Gastrocnemius medialis (tissue), 4 donors: Measurements from ENCODE around the gene TEP1. TPM values are rescaled to one million over a fixed set of nuclear protein-coding genes. Genes with fewer than 3 reads are reported as not detected.

Experiments
- ATAC-seq, 2 donors: fragments of 150-250 bp; one replicate each; pipeline ENCODE4 v1.9.1; 2016
- DNase-seq, 2 donors: peaks; one replicate each; pipeline ENCODE4 v3.0.0-alpha.2; 2019
- H3K27ac ChIP-seq, 4 donors: fragments of 200-600 bp; sonication (generic); 1 replicate in 1 of 4; 2 replicates in 3 of 4; pipeline ENCODE4 v1.5.1; 2016 to 2018; ENCODE audit warnings: mild to moderate bottlenecking in 2 of 4, moderate library complexity in 1 of 4
- H3K27me3 ChIP-seq, 3 donors: fragments of 200-600 bp; sonication (generic) in 2 of 3; 1 replicate in 1 of 3; 2 replicates in 2 of 3; pipeline versions ENCODE4 v1.5.1 to v1.6.0; 2016 to 2019; ENCODE audit warnings: mild to moderate bottlenecking in 1 of 3, moderate library complexity in 1 of 3
- H3K36me3 ChIP-seq, 2 donors: fragments of 200-600 bp; sonication (generic) in 1 of 2; one replicate each; pipeline ENCODE4 v1.5.1; 2017 to 2018
- H3K4me1 ChIP-seq, 2 donors: fragments of 200-600 bp; sonication (generic) in 1 of 2; one replicate each; pipeline ENCODE4 v1.5.1; 2016 to 2017; ENCODE audit warnings: mild to moderate bottlenecking in 2 of 2
- H3K4me3 ChIP-seq, 4 donors: fragments of 200-600 bp; sonication (generic) in 3 of 4; 1 replicate in 1 of 4; 2 replicates in 3 of 4; pipeline ENCODE4 v1.5.1; 2016 to 2019; ENCODE audit warnings: mild to moderate bottlenecking in 2 of 4
- H3K9me3 ChIP-seq, 3 donors: fragments of 200-600 bp; sonication (generic) in 2 of 3; 1 replicate in 1 of 3; 2 replicates in 2 of 3; pipeline ENCODE4 v1.5.1; 2016 to 2019
- CTCF ChIP-seq, 5 experiments: fragments of 450-650 bp in 3 of 5; fragments of 200-600 bp in 2 of 5; sonication (generic) in 2 of 5; IDR thresholded peaks in 4 of 5; conservative IDR thresholded peaks in 1 of 5; 1 replicate in 4 of 5; 2 replicates in 1 of 5; pipeline ENCODE4 v1.5.1; 2016 to 2019; ENCODE audit warnings: antibody characterized with exemption in 5 of 5, mild to moderate bottlenecking in 3 of 5, moderate library complexity in 3 of 5
- POLR2A ChIP-seq, 2 donors: fragments of 450-650 bp; IDR thresholded peaks; one replicate each; pipeline ENCODE4 v1.6.1; 2017; ENCODE audit warnings: antibody characterized with exemption in 2 of 2, mild to moderate bottlenecking in 2 of 2, moderate library complexity in 2 of 2
- in situ Hi-C, 4 donors: fragments of 200-750 bp; cut with MboI; loops; one replicate each; pipeline versions ENCODE4 v1.15.0 to v1.8.0; 2017; ENCODE audit warnings: low sequenced_read_pairs in 4 of 4
- intact Hi-C: fragments of 100-400 bp; cut with DNase I; formaldehyde crosslinking; loops from one replicate; pipeline ENCODE4 v1.15.1; 2023; ENCODE audit warnings: low total_unique reads
- total RNA-seq, 4 donors: library from RNA; depleted of rRNA; stranded (reverse); fragments of >200 nt; gene quantifications; one replicate each; pipeline versions ENCODE4 v1.1.0 to v1.2.3, GENCODE V29; 2016

Gene TEP1
- total RNA-seq, 4 donors from 2014 or later, result 7.2 to 25.7 (median 12.0) TPM

DNA sequence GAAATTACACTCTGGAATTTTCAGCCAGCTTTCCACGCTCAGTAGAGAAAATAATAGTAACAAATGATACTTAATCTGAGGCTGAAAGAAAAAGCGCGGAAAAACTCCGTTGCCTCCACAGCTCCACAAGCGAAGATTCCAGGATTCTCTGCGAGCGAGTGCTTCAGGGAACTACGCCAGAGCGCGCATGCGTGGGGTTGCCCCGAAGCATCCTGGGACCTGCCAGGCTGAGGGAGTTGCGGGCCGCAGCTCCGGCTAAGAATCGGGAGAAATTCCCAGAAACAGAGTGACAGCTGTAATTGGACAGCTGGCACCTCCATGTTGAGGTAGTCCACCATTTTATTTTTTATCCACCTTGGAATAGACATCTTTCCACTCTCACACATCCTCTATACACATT lies 95.6 kb downstream of the TEP1 start:
- Histone ChIP-seq H3K4me3 (no peak overlapping the region), H3K9me3 (no peaks in the 10 kb centered on the region), H3K4me1 (no peaks in the 10 kb centered on the region), H3K27me3 (no peaks in the 10 kb centered on the region), H3K27ac (no peak overlapping the region), H3K36me3 (peaks cover 0 to 66% of the 10 kb centered on the region in 2 donors)
- ATAC-seq (no peak), DNase-seq (no peak)
- intact Hi-C loops (no loop called here), in situ Hi-C loops (no loop called here)
- TF ChIP-seq POLR2A (IDR thresholded peaks at IDR 0.05) (no peak), CTCF (IDR thresholded peaks at IDR 0.05 in 4 of 5, conservative IDR thresholded peaks at IDR 0.05 in 1 of 5) (no peak)

Other genes starting within 250 kb of the TEP1 start
- gene OR11G2, start 222.6 kb downstream of the TEP1 start, total RNA-seq, result not detected
- gene OR11H6, start 189.8 kb downstream of the TEP1 start, total RNA-seq, result not detected
- not detected for gene OR11H7, start 184.5 kb downstream of the TEP1 start, total RNA-seq
- gene OR11H4, start 174.2 kb downstream of the TEP1 start, total RNA-seq, result not detected
- gene TTC5, start 107.5 kb downstream of the TEP1 start, total RNA-seq, result 1 to 10 TPM; 3.7 to 6.3 (median 4.8) TPM
- 10 to 100 TPM; 15.7 to 42.9 (median 30.2) TPM for gene CCNB1IP1, start 80.2 kb downstream of the TEP1 start, total RNA-seq
- gene PARP2, start 69.9 kb downstream of the TEP1 start, total RNA-seq, result 10 to 100 TPM in 1 of 4 donors, 1 to 10 TPM in 3; 5.1 to 15.0 (median 7.0) TPM
- 1 to 10 TPM; 1.9 to 4.7 (median 3.5) TPM for gene KLHL33, start 22.7 kb upstream of the TEP1 start, total RNA-seq
- 10 to 100 TPM; 15.8 to 21.7 (median 20.5) TPM for gene OSGEP, start 41.3 kb upstream of the TEP1 start, total RNA-seq
- 100 to 1,000 TPM in 2 of 4 donors, 10 to 100 TPM in 2; 65.6 to 132 (median 94.2) TPM for gene APEX1, start 41.7 kb upstream of the TEP1 start, total RNA-seq
- 10 to 100 TPM; 18.8 to 38.5 (median 21.7) TPM for gene PIP4P1, start 47.9 kb upstream of the TEP1 start, total RNA-seq
- 1 to 10 TPM; 1.6 to 7.5 (median 3.0) TPM for gene PNP, start 55.9 kb upstream of the TEP1 start, total RNA-seq
- not detected for gene RNASE10, start 92.0 kb upstream of the TEP1 start, total RNA-seq
- gene RNASE9, start 147.5 kb upstream of the TEP1 start, total RNA-seq, result not detected
- not detected for gene RNASE11, start 174.5 kb upstream of the TEP1 start, total RNA-seq
- not detected for gene RNASE12, start 177.9 kb upstream of the TEP1 start, total RNA-seq
- not detected for gene OR6S1, start 228.2 kb upstream of the TEP1 start, total RNA-seq